HepG2 (cell line): Measurements from ENCODE around the gene BTBD8. TPM values are rescaled to one million over a fixed set of nuclear protein-coding genes. Genes with fewer than 3 reads are reported as not detected.

Experiments
- ATAC-seq: fragments of 200-7000 bp; cut with Tn5 transposase; 3 replicates; pipeline ENCODE4 v1.9.1; 2020; ENCODE audit warnings: mild to moderate bottlenecking, moderate library complexity
- Bru-seq: library from RNA; stranded (reverse); fragments of 400-500 nt; gene quantifications from one replicate; lab custom pipeline; 2021; lab: Mats Ljungman, UMichigan
- BruChase-seq, 2 experiments: library from RNA; stranded (reverse); fragments of 400-500 nt; gene quantifications; one replicate each; lab custom pipeline; 2021; lab: Mats Ljungman, UMichigan
- BruUV-seq: library from RNA; stranded (reverse); fragments of 400-500 nt; replicated peaks from 2 replicates; lab custom pipeline; 2021; lab: Mats Ljungman, UMichigan
- CTCF ChIA-PET: fragments of 300-600 bp; formaldehyde crosslinking; extraction: SDS; loops from one replicate; lab custom pipeline; 2021; ENCODE audit warnings: low total read pairs, inconsistent platforms, low intra/inter-chr PET ratio; lab: Yijun Ruan, JAX
- POLR2A ChIA-PET: fragments of 350-600 bp; sonication (Branson Sonifier 250); formaldehyde crosslinking; loops from one replicate; lab custom pipeline; 2020; ENCODE audit warnings: antibody characterized with exemption, inconsistent platforms; lab: Yijun Ruan, JAX
- DNase-seq: peaks from one replicate; pipeline ENCODE4 v3.0.0-alpha.2; 2015; ENCODE audit warnings: low spot score
- FAIRE-seq: peaks from 3 replicates; lab custom pipeline; 2011; peaks lifted over from hg19 to GRCh38; lab: Jason Lieb, UNC
- H2AFZ ChIP-seq: one replicate; pipeline ENCODE4 v1.6.1; 2011; ENCODE audit warnings: low read length, inconsistent platforms
- H3K27ac ChIP-seq: fragments of 300-600 bp; 3 replicates; pipeline ENCODE4 v1.8.0; 2011; ENCODE audit warnings: mixed run types, mild to moderate bottlenecking, mixed read lengths, low read length, inconsistent platforms; ENCODE audit not compliant: insufficient read depth; ENCODE audit errors: extremely low read length
- H3K27me3 ChIP-seq, 2 experiments: fragments of 200-600 bp in 1 of 2; 2 replicates in 1 of 2; 3 replicates in 1 of 2; pipeline versions ENCODE4 v1.6.0 to v1.8.0; 2011; ENCODE audit warnings: low read length in 2 of 2, mild to moderate bottlenecking in 2 of 2, moderate library complexity in 2 of 2, inconsistent platforms in 1 of 2; ENCODE audit not compliant: insufficient read depth in 2 of 2, control insufficient read depth in 1 of 2
- H3K36me3 ChIP-seq, 2 experiments: fragments of 200-600 bp in 1 of 2; replicated peaks in 1 of 2; 2 replicates in 1 of 2; 3 replicates in 1 of 2; pipeline versions ENCODE4 v1.5.1 to v1.8.0; 2011; ENCODE audit warnings: low read length in 2 of 2, inconsistent platforms in 1 of 2; ENCODE audit not compliant: insufficient read depth in 2 of 2, control insufficient read depth in 1 of 2
- H3K4me1 ChIP-seq: 2 replicates; pipeline ENCODE4 v1.5.1; 2012; ENCODE audit warnings: low read length, inconsistent platforms; ENCODE audit not compliant: insufficient read depth
- H3K4me2 ChIP-seq: 2 replicates; pipeline ENCODE4 v1.6.0; 2011; ENCODE audit warnings: low read depth, low read length, inconsistent platforms
- H3K4me3 ChIP-seq, 3 experiments: fragments of 200-600 bp in 1 of 3; sonication (generic), shearing (Covaris generic) in 1 of 3; replicated peaks in 1 of 3; 2 replicates each; pipeline ENCODE4 v1.5.1; 2011 to 2016; ENCODE audit warnings: low read length in 3 of 3, inconsistent platforms in 2 of 3, low read depth in 2 of 3, mild to moderate bottlenecking in 2 of 3, control low read depth in 1 of 3, mixed read lengths in 1 of 3; ENCODE audit not compliant: insufficient read depth in 1 of 3
- H3K79me2 ChIP-seq: one replicate; pipeline ENCODE4 v1.6.1; 2011; ENCODE audit warnings: low read length, inconsistent platforms; ENCODE audit not compliant: insufficient read depth
- H3K9ac ChIP-seq: 2 replicates; pipeline ENCODE4 v1.6.0; 2011; ENCODE audit warnings: mild to moderate bottlenecking, low read depth, low read length, inconsistent platforms; ENCODE audit not compliant: insufficient read depth
- H3K9me3 ChIP-seq: 2 replicates; pipeline ENCODE4 v1.5.1; 2012; ENCODE audit warnings: mild to moderate bottlenecking, low read length
- H4K20me1 ChIP-seq: 2 replicates; pipeline ENCODE4 v1.6.0; 2011; ENCODE audit warnings: inconsistent platforms, mild to moderate bottlenecking, low read length, moderate library complexity; ENCODE audit not compliant: insufficient read depth
- AGO1 ChIP-seq: fragments of 200-400 bp; formaldehyde crosslinking; IDR thresholded peaks from 2 replicates; pipeline ENCODE4 v1.6.1; 2017; ENCODE audit warnings: mild to moderate bottlenecking, low read depth, low read length, moderate library complexity; ENCODE audit not compliant: poor library complexity, severe bottlenecking
- ARNT ChIP-seq: fragments of 450-650 bp; IDR thresholded peaks from 2 replicates; pipeline ENCODE4 v1.6.1; 2017
- CBX2 ChIP-seq, 2 experiments: fragments of 200-600 bp in 1 of 2; sonication (generic); formaldehyde crosslinking in 1 of 2; IDR thresholded peaks; 2 replicates each; pipeline versions ENCODE4 v1.7.0 to v1.8.1; 2018 to 2022; ENCODE audit warnings: low read depth in 2 of 2, low read length in 1 of 2, mild to moderate bottlenecking in 1 of 2, missing genetic modification reagents in 1 of 2
- HNRNPH1 ChIP-seq: fragments of 200-400 bp; formaldehyde crosslinking; optimal IDR thresholded peaks from 2 replicates; pipeline ENCODE3; 2017; ENCODE audit warnings: mild to moderate bottlenecking, low read depth, low read length
- PHF5A ChIP-seq: IDR thresholded peaks from one replicate; pipeline ENCODE4 v1.6.1; 2018; ENCODE audit warnings: low read depth, missing genetic modification reagents; ENCODE audit not compliant: unreplicated experiment
- POLR2AphosphoS2 ChIP-seq: IDR thresholded peaks from 2 replicates; pipeline ENCODE4 v1.6.1; 2011; ENCODE audit warnings: low read depth, low read length, improper control_type of control experiment
- SRSF1 ChIP-seq: fragments of 200-400 bp; formaldehyde crosslinking; optimal IDR thresholded peaks from 2 replicates; pipeline ENCODE3; 2017; ENCODE audit warnings: mild to moderate bottlenecking, low read depth, low read length, moderate library complexity
- TP53 ChIP-seq: sonication (generic); formaldehyde crosslinking; conservative IDR thresholded peaks from 2 replicates; pipeline ENCODE4 v1.4.0; 2020; ENCODE audit warnings: missing genetic modification reagents
- TSC22D2 ChIP-seq: sonication (generic); formaldehyde crosslinking; IDR thresholded peaks from 2 replicates; pipeline ENCODE4 v1.5.1; 2020; ENCODE audit warnings: missing genetic modification reagents, mild to moderate bottlenecking, borderline replicate concordance
- U2AF1 ChIP-seq: fragments of 200-400 bp; formaldehyde crosslinking; optimal IDR thresholded peaks from 2 replicates; pipeline ENCODE3; 2017; ENCODE audit warnings: mild to moderate bottlenecking, low read depth, low read length
- ZNF143 ChIP-seq: sonication (generic); formaldehyde crosslinking; IDR thresholded peaks from 2 replicates; pipeline ENCODE4 v1.4.0; 2020; ENCODE audit warnings: missing genetic modification reagents
- ZNF644 ChIP-seq: IDR thresholded peaks from 2 replicates; pipeline ENCODE4 v1.6.1; 2016; ENCODE audit warnings: low read depth
- ZNF788 ChIP-seq: sonication (generic); formaldehyde crosslinking; IDR thresholded peaks from 2 replicates; pipeline ENCODE4 v1.5.0; 2020; ENCODE audit warnings: mild to moderate bottlenecking, missing genetic modification reagents, borderline replicate concordance
- ZNF878 ChIP-seq: sonication (generic); formaldehyde crosslinking; IDR thresholded peaks from 2 replicates; pipeline ENCODE4 v1.8.1; 2023; ENCODE audit warnings: mild to moderate bottlenecking, missing genetic modification reagents, moderate library complexity
- WGBS: methylation state at CpG from one replicate; pipeline ENCODE4 v1.1.6; 2017; ENCODE audit warnings: low lambda C conversion rate; 5-methylcytosine and 5-hydroxymethylcytosine counted together
- in situ Hi-C: cut with HindIII; loops from 2 replicates; pipeline ENCODE4 v1.10.0; 2017; ENCODE audit warnings: low pct_unique_long_range_greater_than_20kb; ENCODE audit not compliant: extremely low pct_ligation_motif_present
- intact Hi-C: fragments of 100-400 bp; cut with micrococcal nuclease; formaldehyde crosslinking; loops from one replicate; pipeline ENCODE4 v1.10.0; 2022; ENCODE audit not compliant: unreplicated experiment
- long read RNA-seq, 2 experiments: library from RNA in 1 of 2; library from polyadenylated mRNA in 1 of 2; stranded (forward) in 1 of 2; unstranded in 1 of 2; transcript quantifications; one replicate each; pipeline ENCODE4 v2.0.0, GENCODE V29; 2019 to 2022
- polyA minus RNA-seq, 3 experiments: library from RNA; depleted of rRNA, polyadenylated mRNA; stranded (reverse); fragments of >200 nt; gene quantifications; 2 replicates each; pipeline ENCODE4 v1.2.3, GENCODE V29; 2011; ENCODE audit warnings: low replicate concordance in 1 of 3
- polyA plus RNA-seq, 8 experiments: library from polyadenylated mRNA; depleted of rRNA in 3 of 8; stranded (reverse) in 7 of 8; unstranded in 1 of 8; fragments of >200 nt; fragmentation: Illumina TruSeq in 4 of 8; extraction: Trizol in 4 of 8; gene quantifications; 2 replicates each; pipeline versions ENCODE4 v1.2.1 to v1.2.3, GENCODE V29; 2011 to 2016; ENCODE audit warnings: low read depth in 4 of 8, missing spikeins in 1 of 8, mixed read lengths in 1 of 8; ENCODE audit not compliant: insufficient read depth in 1 of 8
- total RNA-seq, 5 experiments: library from RNA; depleted of rRNA; stranded (reverse); fragments of >200 nt; fragmentation: Illumina TruSeq; extraction: Trizol; gene quantifications; 2 replicates each; pipeline ENCODE4 v1.2.3, GENCODE V29; 2016; ENCODE audit warnings: low read depth in 1 of 5
- TF ChIP-seq, protein P1 (sequence below): sonication (generic); formaldehyde crosslinking; conservative IDR thresholded peaks from 2 replicates; pipeline ENCODE4 v1.4.0; 2020; ENCODE audit warnings: missing genetic modification reagents
- TF ChIP-seq, protein P2 (sequence below): sonication (generic); formaldehyde crosslinking; IDR thresholded peaks from 2 replicates; pipeline ENCODE4 v1.4.0; 2020; ENCODE audit warnings: missing genetic modification reagents, borderline replicate concordance

BTBD8 gene
- total RNA-seq (2016; rRNA removed; fragmentation: Illumina TruSeq; extraction: Trizol), result 1.8 TPM in 2 replicates
- 0.91 and 1.3 TPM in 2 replicates for total RNA-seq (2016; cell fraction: cytosol; rRNA removed; fragmentation: Illumina TruSeq; extraction: Trizol; ENCODE audit: low read depth)
- 1.4 and 1.6 TPM in 2 replicates for total RNA-seq (2016; cell fraction: insoluble cytoplasmic fraction; rRNA removed; fragmentation: Illumina TruSeq; extraction: Trizol)
- total RNA-seq (2016; cell fraction: membrane; rRNA removed; fragmentation: Illumina TruSeq; extraction: Trizol), result 0.76 and 0.83 TPM in 2 replicates
- total RNA-seq (2016; cell fraction: nucleus; rRNA removed; fragmentation: Illumina TruSeq; extraction: Trizol), result 2.5 and 2.8 TPM in 2 replicates
- 0.35 and 0.41 TPM in 2 replicates for polyA plus RNA-seq (2011; rRNA removed)
- 0.15 and 0.37 TPM in 2 replicates for polyA plus RNA-seq (2011; cell fraction: cytosol; rRNA removed)
- 0.73 and 0.92 TPM in 2 replicates for polyA plus RNA-seq (2011; cell fraction: nucleus; rRNA removed)
- polyA plus RNA-seq (2012), result 0.97 and 0.98 TPM in 2 replicates
- 0.05 TPM in 1 of 2 replicates, not detected in the other for polyA plus RNA-seq (2016; cell fraction: cytosol; fragmentation: Illumina TruSeq; extraction: Trizol; ENCODE audit: low read depth)
- 0.59 and 1.1 TPM in 2 replicates for polyA plus RNA-seq (2016; cell fraction: insoluble cytoplasmic fraction; fragmentation: Illumina TruSeq; extraction: Trizol; ENCODE audit: low read depth)
- polyA plus RNA-seq (2016; cell fraction: membrane; fragmentation: Illumina TruSeq; extraction: Trizol; ENCODE audit: low read depth), result 0.03 and 0.07 TPM in 2 replicates
- polyA plus RNA-seq (2016; cell fraction: nucleus; fragmentation: Illumina TruSeq; extraction: Trizol; ENCODE audit: insufficient read depth, low read depth), result 1.9 and 2.1 TPM in 2 replicates
- polyA minus RNA-seq (2011; rRNA and poly(A)+ RNA removed; ENCODE audit: low replicate concordance), result 0.19 and 0.90 TPM in 2 replicates
- polyA minus RNA-seq (2011; cell fraction: cytosol; rRNA and poly(A)+ RNA removed), result 1.1 and 2.0 TPM in 2 replicates
- polyA minus RNA-seq (2011; cell fraction: nucleus; rRNA and poly(A)+ RNA removed), result 4.9 and 5.3 TPM in 2 replicates
- Bru-seq, nascent RNA, result percentile 36 among the genes with signal in this experiment
- BruChase-seq, experiment 1, labeled RNA remaining after a 6-hour chase, result percentile 23 among the genes with signal in this experiment
- percentile 27 among the genes with signal in this experiment for BruChase-seq, experiment 2, labeled RNA remaining after a 2-hour chase
- long read RNA-seq, experiment 1, partial matches to known transcripts, result 0 of 1 reads
- long read RNA-seq, experiment 1, other reads (novel, unspliced or antisense), result 1 of 1 reads
- long read RNA-seq, experiment 2, result 0 reads

DNA sequence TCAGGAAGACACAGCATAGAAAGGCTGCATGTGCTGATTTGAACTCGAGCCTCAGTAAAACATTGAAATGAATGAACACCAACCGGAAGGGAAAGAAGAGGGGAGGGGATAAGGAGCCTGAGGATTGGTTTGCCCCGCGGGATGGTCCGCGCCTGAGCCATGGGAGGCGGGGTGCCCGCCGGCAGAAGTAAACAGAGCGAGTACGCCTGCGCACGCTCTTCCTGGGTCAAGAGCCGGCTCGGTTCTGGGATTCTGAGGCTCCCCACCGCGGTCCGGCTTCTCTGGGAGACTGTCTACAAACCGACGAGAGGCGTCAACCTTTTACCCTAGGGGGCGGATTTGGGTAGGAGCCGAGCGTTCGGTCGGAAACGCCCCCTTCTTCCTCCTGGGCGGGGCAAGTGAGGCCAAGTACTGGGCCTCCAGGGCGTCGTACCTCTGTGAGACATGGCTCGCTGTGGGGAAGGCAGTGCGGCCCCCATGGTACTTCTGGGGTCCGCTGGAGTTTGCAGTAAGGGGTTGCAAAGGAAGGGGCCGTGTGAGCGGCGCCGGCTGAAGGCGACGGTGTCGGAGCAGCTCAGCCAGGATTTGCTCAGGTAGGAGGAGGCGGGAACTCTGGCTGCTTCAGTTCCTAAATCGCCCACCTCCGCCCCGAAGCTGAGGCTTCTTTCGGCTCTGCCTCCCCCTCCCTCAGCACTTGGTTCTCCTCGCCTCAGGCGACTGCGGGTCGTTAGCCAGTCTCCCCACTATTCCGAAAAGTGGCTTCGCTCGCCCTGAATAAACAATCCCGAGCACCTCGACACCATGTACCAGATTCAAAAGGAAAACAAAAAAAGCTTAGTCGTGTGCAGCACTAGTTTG lies at the start of gene BTBD8:
TSS of gene BTBD8 (plus strand) at position 218 of the 858 bp plus-strand sequence. CDS start at position 445, 227 bp downstream.
- in situ Hi-C loops (loop anchor here (10.0 kb wide), 1 partner anchor 64 kb away; no protein-coding TSS in a partner anchor), intact Hi-C loops (loop anchor here (5.0 kb wide), 1 partner anchor 53 kb away; the partner anchor contains the start of gene EPHX4)
- peaks cover 12% of the 10 kb centered on the region; the same call in 1 of the 2 replicates for H3K4me1 ChIP-seq
- peak within 1 kb of the TSS; percentile 90 for H3K4me2 ChIP-seq
- FAIRE-seq (peak; percentile 63), ATAC-seq (peak; percentile 98), DNase-seq (peak; percentile 68)
- peak within 1 kb of the TSS; percentile 71 to 88 (median 77) for H3K4me3 ChIP-seq
- H4K20me1 ChIP-seq, result no peaks in the 10 kb centered on the region
- POLR2A ChIA-PET, result interaction anchor here (1.2 kb wide), 1 partner anchor 218 kb away, joined by 3 read pairs; no protein-coding TSS in a partner anchor
- peak within 1 kb of the TSS; percentile 43 for H3K27ac ChIP-seq
- WGBS, result 1% methylated on average over 37 of the region's 55 CpGs
- no peaks in the 10 kb centered on the region for H3K36me3 ChIP-seq
- TSS peak; percentile 75 for BruUV-seq
- H3K9me3 ChIP-seq, result no peaks in the 10 kb centered on the region
- H3K9ac ChIP-seq, result peak within 1 kb of the TSS; percentile 69
- H3K79me2 ChIP-seq, result no peaks in the 10 kb centered on the region
- peak within 1 kb of the TSS; percentile 83 for H2AFZ ChIP-seq
- CTCF ChIA-PET, result no interaction called here
- no peaks in the 10 kb centered on the region; a peak in 1 of 5 replicates for H3K27me3 ChIP-seq
- no peak for TF ChIP-seq CBX2 (IDR thresholded peaks at IDR 0.05; ENCODE audit: low read depth, low read length)
- TF ChIP-seq CBX2 (CRISPR knock-in tag; IDR thresholded peaks at IDR 0.05; ENCODE audit: low read depth), result no peak
- TF ChIP-seq TP53, result no peak
- TF ChIP-seq AGO1, result peak; percentile 42
- TF ChIP-seq ARNT, result no peak
- peak; percentile 43; the same call in 1 of the 2 replicates for TF ChIP-seq ZNF788 (CRISPR knock-in tag)
- TF ChIP-seq SRSF1, result peak; percentile 76
- TF ChIP-seq, protein P1, sequence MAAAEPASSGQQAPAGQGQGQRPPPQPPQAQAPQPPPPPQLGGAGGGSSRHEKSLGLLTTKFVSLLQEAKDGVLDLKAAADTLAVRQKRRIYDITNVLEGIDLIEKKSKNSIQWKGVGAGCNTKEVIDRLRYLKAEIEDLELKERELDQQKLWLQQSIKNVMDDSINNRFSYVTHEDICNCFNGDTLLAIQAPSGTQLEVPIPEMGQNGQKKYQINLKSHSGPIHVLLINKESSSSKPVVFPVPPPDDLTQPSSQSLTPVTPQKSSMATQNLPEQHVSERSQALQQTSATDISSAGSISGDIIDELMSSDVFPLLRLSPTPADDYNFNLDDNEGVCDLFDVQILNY (CRISPR knock-in tag), result no peak
- no peak for TF ChIP-seq ZNF878 (CRISPR knock-in tag)
- no peak for TF ChIP-seq HNRNPH1
- no peak for TF ChIP-seq ZNF143
- TF ChIP-seq POLR2AphosphoS2, result no peak
- TF ChIP-seq PHF5A (CRISPR knock-in tag), result no peak
- TF ChIP-seq U2AF1, result no peak
- TF ChIP-seq ZNF644 (CRISPR knock-in tag), result no peak
- TF ChIP-seq, protein P2, sequence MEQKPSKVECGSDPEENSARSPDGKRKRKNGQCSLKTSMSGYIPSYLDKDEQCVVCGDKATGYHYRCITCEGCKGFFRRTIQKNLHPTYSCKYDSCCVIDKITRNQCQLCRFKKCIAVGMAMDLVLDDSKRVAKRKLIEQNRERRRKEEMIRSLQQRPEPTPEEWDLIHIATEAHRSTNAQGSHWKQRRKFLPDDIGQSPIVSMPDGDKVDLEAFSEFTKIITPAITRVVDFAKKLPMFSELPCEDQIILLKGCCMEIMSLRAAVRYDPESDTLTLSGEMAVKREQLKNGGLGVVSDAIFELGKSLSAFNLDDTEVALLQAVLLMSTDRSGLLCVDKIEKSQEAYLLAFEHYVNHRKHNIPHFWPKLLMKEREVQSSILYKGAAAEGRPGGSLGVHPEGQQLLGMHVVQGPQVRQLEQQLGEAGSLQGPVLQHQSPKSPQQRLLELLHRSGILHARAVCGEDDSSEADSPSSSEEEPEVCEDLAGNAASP (CRISPR knock-in tag), result 0 out of 2 replicates have a peak, but pooled peaks have one; percentile 13
- no peak for TF ChIP-seq TSC22D2
